K562 (cell line): ENCODE measurements around the gene ELOVL5. TPM values are rescaled to one million over a fixed set of nuclear protein-coding genes. Genes with fewer than 3 reads are reported as not detected.

Experiments used
- ATAC-seq: fragments of 200-7000 bp; cut with Tn5 transposase; 3 replicates; pipeline ENCODE4 v1.9.1; 2020; ENCODE audit warnings: moderate library complexity
- BruUV-seq: library from RNA; stranded (reverse); fragments of 400-500 nt; replicated peaks from 2 replicates; lab custom pipeline; 2021; lab: Mats Ljungman, UMichigan
- CTCF ChIA-PET: fragments of 300-600 bp; formaldehyde crosslinking; extraction: SDS; loops from one replicate; lab custom pipeline; 2021; ENCODE audit warnings: low intra/inter-chr PET ratio; lab: Yijun Ruan, JAX
- POLR2A ChIA-PET: fragments of 300-600, 350-650 bp; sonication (Branson Sonifier 250); formaldehyde crosslinking; extraction: SDS; loops from one replicate; lab custom pipeline; 2021; ENCODE audit warnings: antibody characterized with exemption, inconsistent platforms; lab: Yijun Ruan, JAX
- DNase-seq, 4 experiments: peaks; one replicate each; pipeline versions ENCODE4 v3.0.0 to v3.0.0-alpha.2; 2011 to 2018; ENCODE audit warnings: low spot score in 3 of 4, mixed read lengths in 3 of 4; ENCODE audit errors: extremely low read depth in 1 of 4
- FAIRE-seq: peaks from 2 replicates; lab custom pipeline; 2011; peaks lifted over from hg19 to GRCh38; lab: Jason Lieb, UNC
- H2AFZ ChIP-seq: 2 replicates; pipeline ENCODE4 v1.6.0; 2011; ENCODE audit warnings: low read depth, low read length, control low read depth, inconsistent platforms
- H3K27ac ChIP-seq: fragments of 200-600 bp; 3 replicates; pipeline ENCODE4 v1.8.0; 2011; ENCODE audit warnings: low read depth, mild to moderate bottlenecking, control low read depth, inconsistent platforms, low read length, moderate library complexity, mixed read lengths; ENCODE audit errors: extremely low read depth
- H3K27me3 ChIP-seq, 2 experiments: fragments of 300-600 bp in 1 of 2; 2 replicates in 1 of 2; 3 replicates in 1 of 2; pipeline versions ENCODE4 v1.6.0 to v1.8.0; 2011; ENCODE audit warnings: inconsistent platforms in 2 of 2, low read length in 2 of 2, mild to moderate bottlenecking in 1 of 2, mixed read lengths in 1 of 2, moderate library complexity in 1 of 2; ENCODE audit not compliant: control insufficient read depth in 2 of 2, insufficient read depth in 2 of 2
- H3K36me3 ChIP-seq: fragments of 300-600 bp; 3 replicates; pipeline ENCODE4 v1.8.0; 2011; ENCODE audit warnings: mild to moderate bottlenecking, low read length, inconsistent platforms; ENCODE audit not compliant: control insufficient read depth, insufficient read depth
- H3K4me1 ChIP-seq, 2 experiments: fragments of 200-600 bp in 1 of 2; replicated peaks in 1 of 2; 2 replicates in 1 of 2; 3 replicates in 1 of 2; pipeline versions ENCODE4 v1.5.1 to v1.8.0; 2011; ENCODE audit warnings: inconsistent platforms in 2 of 2, low read length in 2 of 2, mild to moderate bottlenecking in 1 of 2, mixed read lengths in 1 of 2, moderate library complexity in 1 of 2; ENCODE audit not compliant: control insufficient read depth in 2 of 2, insufficient read depth in 2 of 2
- H3K4me2 ChIP-seq: 2 replicates; pipeline ENCODE4 v1.6.1; 2011; ENCODE audit warnings: low read length, control low read depth, inconsistent platforms, mixed read lengths; ENCODE audit not compliant: insufficient read depth
- H3K4me3 ChIP-seq: fragments of 200-600 bp; sonication (generic), shearing (Covaris generic); 2 replicates; pipeline ENCODE4 v1.5.1; 2016; ENCODE audit warnings: control low read depth, inconsistent platforms
- H3K79me2 ChIP-seq: fragments of 200-600 bp; 3 replicates; pipeline ENCODE4 v1.8.0; 2011; ENCODE audit warnings: low read length, inconsistent platforms; ENCODE audit not compliant: control insufficient read depth, insufficient read depth
- H3K9ac ChIP-seq, 2 experiments: 2 replicates each; pipeline versions ENCODE4 v1.6.0 to v1.6.1; 2011; ENCODE audit warnings: low read depth in 2 of 2, low read length in 2 of 2, control low read depth in 1 of 2, inconsistent platforms in 1 of 2, mild to moderate bottlenecking in 1 of 2, mixed read lengths in 1 of 2; ENCODE audit not compliant: insufficient read depth in 1 of 2
- H3K9me1 ChIP-seq: one replicate; pipeline ENCODE4 v1.6.0; 2011; ENCODE audit warnings: inconsistent platforms, mild to moderate bottlenecking, low read length, moderate library complexity; ENCODE audit not compliant: control insufficient read depth, insufficient read depth
- H3K9me3 ChIP-seq: replicated peaks from 2 replicates; pipeline ENCODE4 v1.5.1; 2011; ENCODE audit warnings: low read depth, low read length, inconsistent platforms; ENCODE audit not compliant: control insufficient read depth, insufficient read depth
- H4K20me1 ChIP-seq: replicated peaks from 2 replicates; pipeline ENCODE4 v1.6.1; 2011; ENCODE audit warnings: low read length, inconsistent platforms, mixed read lengths; ENCODE audit not compliant: control insufficient read depth, insufficient read depth
- BCL6 ChIP-seq: fragments of 250-450 bp; sonication (Bioruptor Pico); IDR thresholded peaks from 2 replicates; pipeline ENCODE4 v1.4.0; 2020
- CREB5 ChIP-seq: fragments of 250-450 bp; sonication (Bioruptor Pico); IDR thresholded peaks from 2 replicates; pipeline ENCODE4 v1.5.0; 2020; ENCODE audit warnings: mild to moderate bottlenecking
- E2F8 ChIP-seq: fragments of 450-650 bp; IDR thresholded peaks from 2 replicates; pipeline ENCODE4 v1.7.1; 2018; ENCODE audit warnings: mild to moderate bottlenecking, low read depth; ENCODE audit not compliant: partially characterized antibody
- FOXK2 ChIP-seq, 2 experiments: fragments of 450-650 bp; IDR thresholded peaks in 1 of 2; conservative IDR thresholded peaks in 1 of 2; 2 replicates each; pipeline ENCODE4 v1.6.1; 2016; ENCODE audit warnings: low read depth in 2 of 2, mild to moderate bottlenecking in 1 of 2
- KDM4B ChIP-seq, 2 experiments: fragments of 450-650 bp in 1 of 2; sonication (generic) in 1 of 2; IDR thresholded peaks; 2 replicates each; pipeline ENCODE4 v1.6.1; 2016 to 2017; ENCODE audit warnings: borderline replicate concordance in 2 of 2, antibody characterized with exemption in 1 of 2, low read depth in 1 of 2, mild to moderate bottlenecking in 1 of 2
- NFRKB ChIP-seq: fragments of 450-650 bp; IDR thresholded peaks from 2 replicates; pipeline ENCODE4 v1.6.1; 2016; ENCODE audit warnings: low read depth
- PHF8 ChIP-seq: fragments of 200-600 bp; sonication (generic); IDR thresholded peaks from 2 replicates; pipeline ENCODE4 v1.6.1; 2012; ENCODE audit warnings: mixed run types, mild to moderate bottlenecking, inconsistent platforms, low read length, moderate library complexity, borderline replicate concordance
- SIN3B ChIP-seq: fragments of 450-650 bp; IDR thresholded peaks from 2 replicates; pipeline ENCODE4 v1.6.1; 2017; ENCODE audit warnings: low read depth, mild to moderate bottlenecking, moderate library complexity
- SRSF1 ChIP-seq: fragments of 200-400 bp; formaldehyde crosslinking; IDR thresholded peaks from 2 replicates; pipeline ENCODE4 v1.6.1; 2017; ENCODE audit warnings: mild to moderate bottlenecking, low read depth, low read length, moderate library complexity
- TGIF2 ChIP-seq: sonication (generic); formaldehyde crosslinking; IDR thresholded peaks from 2 replicates; pipeline ENCODE4 v1.8.1; 2022; ENCODE audit warnings: mild to moderate bottlenecking, missing genetic modification reagents, moderate library complexity
- ZNF175 ChIP-seq: fragments of 200-800 bp; sonication (Bioruptor generic); IDR thresholded peaks from 2 replicates; pipeline ENCODE4 v1.6.1; 2016; ENCODE audit warnings: low read depth, mild to moderate bottlenecking, missing genetic modification characterization, missing compliant biosample characterization
- ZNF436 ChIP-seq: fragments of 250-450, 450-650 bp; sonication (Bioruptor Pico); formaldehyde crosslinking; IDR thresholded peaks from 2 replicates; pipeline ENCODE4 v1.7.0; 2020; ENCODE audit warnings: mild to moderate bottlenecking
- ZNF449 ChIP-seq: fragments of 250-450 bp; sonication (Bioruptor Pico); IDR thresholded peaks from 2 replicates; pipeline ENCODE4 v1.8.0; 2022; ENCODE audit warnings: moderate library complexity, mild to moderate bottlenecking, inconsistent platforms
- ZNF707 ChIP-seq: fragments of 250-450 bp; sonication (Bioruptor Pico); conservative IDR thresholded peaks from 2 replicates; pipeline ENCODE4 v1.8.0; 2022; ENCODE audit warnings: inconsistent platforms, mild to moderate bottlenecking, moderate library complexity
- WGBS: fragments of 100-300 bp; shearing (Covaris generic); methylation state at CpG from one replicate; pipeline ENCODE4 v1.1.6; 2016; ENCODE audit warnings: low coverage, mixed read lengths; ENCODE audit not compliant: insufficient coverage; ENCODE audit errors: missing lambda C conversion rate; 5-methylcytosine and 5-hydroxymethylcytosine counted together
- in situ Hi-C: fragments of 300-500 bp; cut with MboI; formaldehyde crosslinking; loops from 4 replicates; pipeline ENCODE4 v1.15.0; 2018; ENCODE audit warnings: inconsistent platforms, mixed read lengths
- intact Hi-C: fragments of 100-400 bp; cut with micrococcal nuclease; formaldehyde crosslinking; loops from 2 replicates; pipeline ENCODE4 v1.14.2; 2022
- polyA plus RNA-seq, 8 experiments: library from polyadenylated mRNA; depleted of rRNA in 4 of 8; stranded (reverse) in 5 of 8; unstranded in 3 of 8; fragments of >200 nt; fragmentation: Nextera tagmentation in 2 of 8; fragmentation: Illumina TruSeq in 1 of 8; extraction: Ambion mirVana in 2 of 8; extraction: Trizol in 1 of 8; gene quantifications; 2 replicates each; pipeline versions ENCODE4 v1.2.1 to v1.2.3, GENCODE V29; 2011 to 2014; ENCODE audit warnings: inconsistent platforms in 1 of 8, missing spikeins in 1 of 8
- total RNA-seq, 7 experiments: library from RNA; depleted of rRNA in 6 of 7; stranded (reverse); fragments of >200 nt in 6 of 7; fragmentation: Illumina TruSeq in 2 of 7; extraction: Trizol in 2 of 7; gene quantifications; 2 replicates each; pipeline versions ENCODE4 v1.2.1 to v1.2.3, GENCODE V29; 2011 to 2021; ENCODE audit warnings: low replicate concordance in 1 of 7

ELOVL5 gene
- total and polyA plus RNA-seq, 9 of the 15 experiments (the other 6 are each of a cell fraction or from before 2014, with no cell fraction given) = 70.6 to 245 (median 132) TPM

- intact Hi-C loops = no loop called here
Observed at GRCh38 chr6:53244399-53244931, 104.3 kb downstream of the ELOVL5 start.

More at GRCh38 chr6:53244399-53244931, 104.3 kb downstream of the ELOVL5 start:
- no TSS peak for BruUV-seq
- 51% methylated on average over 4 of the region's 4 CpGs for WGBS
- in situ Hi-C loops = no loop called here
- Histone ChIP-seq H3K9me1 (no peaks in the 10 kb centered on the region), H4K20me1 (no peaks in the 10 kb centered on the region), H2AFZ (no peak overlapping the region), H3K36me3 (no peaks in the 10 kb centered on the region), H3K4me2 (no peak overlapping the region), H3K9me3 (no peaks in the 10 kb centered on the region), H3K27ac (no peak overlapping the region), H3K9ac (no peak overlapping the region)
- no peak for DNase-seq
- POLR2A ChIA-PET = no interaction called here
- FAIRE-seq = no peak
- ATAC-seq = no peak
- no peak for TF ChIP-seq FOXK2 (conservative IDR thresholded peaks at IDR 0.05 in 1 of 2, IDR thresholded peaks at IDR 0.05 in 1 of 2; ENCODE audit: low read depth in 2 of 2)
- TF ChIP-seq SIN3B = no peak
- TF ChIP-seq ZNF449 (CRISPR knock-in tag) = no peak
- no peak for TF ChIP-seq NFRKB
- no peak for TF ChIP-seq PHF8
- no peak for TF ChIP-seq ZNF707 (CRISPR knock-in tag)
- no peak for TF ChIP-seq SRSF1
- no peak for TF ChIP-seq KDM4B (IDR thresholded peaks at IDR 0.05; ENCODE audit: borderline replicate concordance in 2 of 2, low read depth in 1 of 2)
- no peak for TF ChIP-seq E2F8
- no peak for TF ChIP-seq BCL6
- no peak for TF ChIP-seq ZNF436 (CRISPR knock-in tag)
- TF ChIP-seq TGIF2 (CRISPR knock-in tag) = no peak
- TF ChIP-seq CREB5 (CRISPR knock-in tag) = no peak
- TF ChIP-seq ZNF175 (CRISPR knock-in tag) = no peak
- TF ChIP-seq, all 486 proteins: peak for 0
- H3K4me3 ChIP-seq = no peak overlapping the region
- no peaks in the 10 kb centered on the region for H3K27me3 ChIP-seq
- CTCF ChIA-PET = interaction anchor here (0.6 kb wide), 1 partner anchor 580 kb away, joined by 5 read pairs; no protein-coding TSS in a partner anchor
- no peaks in the 10 kb centered on the region for H3K4me1 ChIP-seq
- no peaks in the 10 kb centered on the region for H3K79me2 ChIP-seq
